Stimulated activated CD8-positive, alpha-beta memory T cell treated with anti-CD3 and anti-CD28 coated beads, Interleukin-7, amount 100 ng/mL, for 24 hours (primary cell): Measurements from ENCODE around the gene VAC14.

ENCODE experiments used
- DNase-seq: peaks from one replicate; pipeline ENCODE4 v3.0.0-alpha.2; 2020; ENCODE audit warnings: low read depth

Gene VAC14

DNA sequence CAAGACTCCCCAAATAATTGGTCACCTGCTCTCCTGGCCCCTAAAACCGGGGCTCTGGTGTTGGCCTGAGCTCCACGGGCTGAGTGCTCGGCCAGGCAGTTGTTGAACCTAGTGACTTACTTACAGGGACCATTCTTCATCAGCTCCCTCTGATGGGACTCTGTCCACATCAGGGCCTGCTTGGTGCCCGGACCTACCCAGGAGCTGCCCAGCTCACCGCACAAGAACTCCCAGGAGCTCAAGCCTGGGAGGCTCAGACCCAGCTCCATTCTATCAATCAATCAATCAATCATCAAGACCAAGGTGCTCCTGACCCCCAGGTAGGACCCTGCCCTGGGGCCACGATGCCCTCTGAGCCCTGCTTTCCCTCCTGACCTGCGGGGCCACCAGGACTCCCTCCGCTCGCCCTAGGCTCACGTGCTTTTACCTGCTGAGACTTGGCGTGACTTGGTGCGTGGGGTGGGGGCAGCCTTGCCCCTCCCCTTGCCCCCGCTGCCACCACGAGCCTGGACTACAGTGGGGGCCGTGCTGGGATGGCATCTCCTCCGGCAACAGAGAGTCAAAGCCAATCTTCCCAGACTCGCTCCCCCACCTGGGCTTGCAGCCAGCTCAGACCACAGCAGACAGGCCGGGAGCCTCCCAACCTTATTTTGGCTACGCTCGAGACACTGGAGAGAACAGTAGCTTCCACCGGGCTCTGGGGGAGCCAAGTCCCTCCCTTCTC is 138.9 kb downstream of the VAC14 start:
- no peak for DNase-seq

DNA sequence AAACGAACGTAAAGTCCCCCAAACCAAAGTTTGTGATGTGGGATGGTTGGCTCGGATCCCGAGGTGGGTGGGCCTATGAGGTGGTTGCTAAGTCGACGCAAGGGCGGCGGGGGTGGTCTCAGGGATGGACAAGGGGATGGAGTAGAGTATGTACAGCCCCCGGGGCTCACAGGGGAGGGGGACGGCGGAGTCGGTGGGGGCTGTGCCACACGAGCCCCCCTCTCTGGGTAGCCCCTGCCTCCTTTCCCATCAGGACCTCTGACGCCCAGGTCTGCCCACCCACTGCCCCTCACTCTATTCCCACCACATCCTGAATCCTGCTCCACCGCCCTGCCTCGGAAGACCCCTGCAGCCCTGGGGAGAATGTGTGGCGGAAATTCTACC is 139.4 kb downstream of the VAC14 start:
- no peak for DNase-seq

DNA sequence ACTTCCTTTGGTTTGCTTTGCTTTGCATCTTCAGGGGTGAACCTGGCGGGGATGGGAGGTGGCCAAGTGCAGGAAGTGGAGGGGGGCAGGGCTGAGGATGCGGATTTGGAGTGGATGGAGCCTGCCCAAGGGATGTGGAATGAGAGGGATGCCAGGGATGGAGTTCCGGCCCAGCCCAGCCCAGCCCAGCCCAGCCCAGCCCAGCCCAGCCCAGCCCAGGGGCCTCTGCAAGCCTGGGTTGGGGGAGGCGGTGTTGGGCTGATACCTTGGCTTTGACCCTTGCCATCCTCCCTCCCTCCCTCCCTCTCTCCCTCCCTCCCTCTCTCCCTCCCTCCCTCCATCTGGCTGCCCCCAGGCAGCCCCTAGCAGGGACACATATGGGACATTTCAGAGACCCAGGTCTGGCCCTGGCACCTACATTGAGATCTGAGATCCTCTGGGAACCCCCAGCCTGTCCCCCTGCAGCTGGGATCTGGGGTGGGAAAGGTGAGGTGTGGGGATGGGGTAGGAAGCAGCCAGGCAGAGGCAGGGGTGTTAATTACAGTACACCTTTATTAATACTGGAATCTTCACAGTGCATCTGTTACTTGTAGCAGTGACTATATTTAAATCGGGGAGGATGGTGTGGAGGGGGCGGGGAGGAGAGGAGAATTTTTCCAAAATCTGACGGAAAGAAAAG is 140.1 kb downstream of the VAC14 start:
- no peak for DNase-seq

DNA sequence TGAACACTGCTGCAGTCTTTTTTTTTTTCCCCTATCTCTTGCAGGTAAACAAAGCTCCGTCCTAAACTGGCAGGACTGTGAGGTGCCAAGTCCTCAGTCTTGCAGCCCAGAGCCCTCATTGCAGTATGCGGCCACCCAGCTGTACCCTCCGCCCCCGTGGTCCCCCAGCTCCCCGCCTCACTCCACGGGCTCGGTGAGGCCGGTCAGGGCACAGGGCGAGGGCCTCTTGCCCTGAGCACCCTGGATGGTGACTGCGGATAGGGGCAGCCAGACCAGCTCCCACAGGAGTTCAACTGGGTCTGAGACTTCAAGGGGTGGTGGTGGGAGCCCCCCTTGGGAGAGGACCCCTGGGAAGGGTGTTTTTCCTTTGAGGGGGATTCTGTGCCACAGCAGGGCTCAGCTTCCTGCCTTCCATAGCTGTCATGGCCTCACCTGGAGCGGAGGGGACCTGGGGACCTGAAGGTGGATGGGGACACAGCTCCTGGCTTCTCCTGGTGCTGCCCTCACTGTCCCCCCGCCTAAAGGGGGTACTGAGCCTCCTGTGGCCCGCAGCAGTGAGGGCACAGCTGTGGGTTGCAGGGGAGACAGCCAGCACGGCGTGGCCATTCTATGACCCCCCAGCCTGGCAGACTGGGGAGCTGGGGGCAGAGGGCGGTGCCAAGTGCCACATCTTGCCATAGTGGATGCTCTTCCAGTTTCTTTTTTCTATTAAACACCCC is 140.8 kb downstream of the VAC14 start:
- no peak for DNase-seq

DNA sequence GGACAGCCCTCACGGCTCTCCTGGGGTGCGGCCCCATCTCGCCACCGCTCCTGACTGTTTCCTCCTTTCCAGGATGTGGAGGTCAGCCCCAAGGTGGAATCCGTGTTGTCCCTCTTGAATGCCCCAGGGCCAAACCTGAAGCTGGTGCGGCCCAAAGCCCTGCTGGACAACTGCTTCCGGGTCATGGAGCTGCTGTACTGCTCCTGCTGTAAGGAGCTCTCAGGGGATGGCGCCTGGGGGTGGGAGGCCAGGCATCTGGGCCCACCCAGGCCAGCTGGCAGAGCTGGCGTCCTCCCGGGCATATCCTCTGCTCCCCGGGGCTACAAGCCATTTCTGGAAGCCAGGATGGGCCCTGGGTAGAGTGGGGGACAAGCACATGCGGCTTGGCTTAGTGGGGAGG is 141.4 kb downstream of the VAC14 start:
- no peak for DNase-seq

DNA sequence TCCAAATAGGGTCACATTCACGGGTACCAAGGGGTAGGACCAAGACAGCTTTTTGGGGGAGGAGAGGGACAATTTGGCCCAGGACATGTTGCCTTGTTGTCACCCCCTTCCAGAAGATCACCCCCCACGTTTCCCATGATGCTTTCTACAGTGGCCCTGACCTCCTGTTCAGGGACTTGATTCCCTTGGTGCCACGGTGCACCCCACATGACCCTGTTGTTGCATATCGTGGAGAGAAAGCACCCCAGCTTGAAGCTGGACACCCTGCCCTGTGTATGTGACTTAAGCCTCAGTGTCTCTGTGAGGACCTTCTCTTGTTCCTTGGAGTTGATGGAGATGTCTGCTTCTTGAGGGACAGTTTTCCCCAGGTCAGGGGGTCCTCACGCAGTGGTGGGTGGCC is 142.0 kb downstream of the VAC14 start:
- no peak for DNase-seq

DNA sequence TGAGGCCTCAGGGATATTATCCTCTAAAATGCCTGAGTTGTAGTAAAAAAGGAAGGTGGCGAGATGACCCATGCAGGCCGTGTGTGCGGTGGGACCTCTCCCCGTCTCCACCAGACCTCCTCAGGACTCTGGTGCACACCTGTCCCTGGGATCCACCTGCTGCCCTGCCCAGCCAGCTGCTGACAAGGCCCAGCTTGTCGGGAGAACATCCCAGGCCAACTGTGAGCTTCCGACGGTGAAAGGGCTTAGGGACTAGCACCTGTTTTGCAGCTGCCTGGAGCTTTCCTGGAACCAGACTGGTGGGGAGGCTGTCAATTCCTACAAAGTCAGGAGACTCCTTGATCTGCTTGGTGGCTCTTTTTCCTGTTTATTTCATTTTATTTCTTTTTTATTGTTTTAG is 143.0 kb downstream of the VAC14 start:
- DNase-seq: no peak

DNA sequence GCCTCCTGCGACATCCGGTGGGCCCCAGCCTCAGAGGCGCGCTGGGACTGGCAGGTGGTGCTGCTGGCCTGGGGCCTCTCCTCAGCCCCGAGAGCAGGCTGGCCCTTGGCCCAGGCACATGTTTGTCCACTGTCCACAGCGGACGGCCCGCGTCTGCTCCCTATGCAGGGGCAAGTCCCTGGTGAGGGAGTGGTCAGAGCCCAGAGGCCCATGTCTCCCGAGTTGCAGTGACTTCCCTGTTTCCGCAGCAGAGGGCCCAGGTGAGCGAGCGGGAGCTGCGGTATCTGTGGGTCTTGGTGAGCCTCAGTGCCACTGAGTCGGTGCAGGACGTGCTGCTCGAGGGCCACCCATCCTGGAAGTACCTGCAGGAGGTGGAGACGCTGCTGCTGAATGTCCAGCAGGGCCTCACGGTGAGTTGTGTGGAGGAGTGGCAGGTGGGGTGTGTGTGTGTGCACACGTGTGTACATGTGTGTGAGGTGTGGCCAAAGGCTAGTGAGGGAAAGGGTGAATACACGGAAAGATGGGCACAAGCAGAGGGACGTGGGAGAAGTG is 144.2 kb downstream of the VAC14 start:
- DNase-seq: no peak

DNA sequence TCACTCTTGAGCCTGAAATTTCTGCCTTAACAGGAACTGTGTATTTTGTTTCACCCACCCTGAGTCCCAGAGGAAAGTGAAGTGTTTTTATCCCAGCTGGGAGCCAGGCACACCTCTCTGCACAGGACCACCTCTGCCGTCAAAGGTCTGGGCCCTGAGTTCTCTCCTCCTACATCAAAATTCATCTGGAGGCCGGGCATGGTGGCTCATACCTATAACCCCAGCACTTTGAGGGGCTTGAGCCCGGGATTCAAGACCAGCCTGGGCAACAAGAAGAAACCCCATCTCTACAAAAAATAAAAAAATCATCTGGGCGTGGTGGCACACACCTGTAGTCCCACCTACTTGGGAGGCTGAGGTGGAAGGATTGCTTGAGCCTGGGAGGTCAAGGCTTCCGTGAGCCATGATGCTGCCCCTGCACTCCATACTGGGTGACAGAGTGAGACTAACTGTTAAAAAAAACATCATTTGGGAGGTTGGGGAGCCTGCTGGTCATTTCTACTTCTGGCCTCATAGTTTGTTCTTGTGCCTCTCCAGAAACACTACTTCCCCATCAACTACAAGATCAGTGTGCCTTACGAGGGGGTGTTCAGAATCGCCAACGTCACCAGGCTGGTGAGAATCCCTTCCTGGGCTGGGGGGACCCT is 144.8 kb downstream of the VAC14 start:
- no peak for DNase-seq

DNA sequence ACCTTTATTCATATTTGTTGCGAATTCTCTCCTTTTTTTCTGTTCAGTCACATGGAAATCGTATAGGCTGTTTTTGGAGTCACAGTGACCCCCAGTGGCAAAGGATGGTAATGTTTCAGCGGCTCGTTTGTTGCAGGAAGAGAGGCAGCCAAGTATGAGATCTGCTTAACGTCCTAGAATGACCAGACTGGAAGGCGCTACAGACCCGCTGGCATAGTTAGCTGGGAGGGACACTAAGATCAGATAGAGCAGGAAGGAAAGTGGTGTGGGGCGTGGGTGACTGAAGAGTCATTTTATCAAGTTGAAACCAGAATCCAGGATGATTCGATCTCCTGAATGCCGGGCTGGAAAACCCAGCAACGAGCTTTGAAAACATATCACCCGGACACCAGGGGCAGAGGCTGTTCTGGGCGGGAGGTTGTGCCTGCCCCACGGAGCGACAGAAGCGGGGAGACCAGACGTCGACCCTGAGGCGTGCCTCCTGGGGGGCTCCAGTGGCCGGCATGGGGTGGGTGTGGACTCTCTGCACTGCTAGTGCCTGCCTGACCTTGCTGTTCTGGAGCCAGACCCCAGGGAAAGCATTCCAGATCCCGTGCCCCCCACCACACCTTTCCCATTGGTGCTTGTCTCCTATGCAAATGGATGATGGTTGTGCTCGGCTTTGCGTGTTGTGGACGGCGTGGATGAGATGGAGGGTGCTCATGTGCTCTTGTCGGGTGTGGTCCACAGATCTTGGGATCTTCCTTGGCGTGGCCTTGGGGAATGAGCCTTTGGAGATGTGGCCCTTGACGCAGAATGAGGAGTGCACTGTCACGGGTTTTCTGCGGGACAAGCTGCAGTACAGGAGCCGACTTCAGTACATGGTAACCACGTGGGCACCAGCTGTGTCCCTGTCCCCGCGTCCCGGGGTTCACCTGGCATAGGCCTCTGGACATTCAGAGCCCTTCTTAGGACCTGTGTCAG is 146.9 kb downstream of the VAC14 start:
- peak; percentile 74 for DNase-seq

DNA sequence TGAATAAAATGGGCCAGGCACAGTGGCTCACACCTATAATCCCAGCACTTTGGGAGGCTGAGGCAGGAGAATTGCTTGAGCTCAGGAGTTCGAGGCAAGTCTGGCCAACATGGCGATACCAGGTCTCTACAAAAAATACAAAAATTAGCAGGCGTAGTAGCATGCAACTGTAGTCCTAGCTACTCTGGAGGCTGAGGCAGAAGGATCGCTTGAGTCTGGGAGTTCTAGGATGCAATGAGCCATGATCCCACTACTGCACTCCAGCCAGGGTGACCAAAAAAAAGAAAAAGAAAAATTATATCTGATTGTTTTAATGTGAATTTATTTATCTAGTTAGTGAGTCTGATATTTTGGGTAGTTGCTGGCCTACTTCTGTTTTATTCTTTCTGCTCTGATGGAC is 147.6 kb downstream of the VAC14 start:
- no peak for DNase-seq

DNA sequence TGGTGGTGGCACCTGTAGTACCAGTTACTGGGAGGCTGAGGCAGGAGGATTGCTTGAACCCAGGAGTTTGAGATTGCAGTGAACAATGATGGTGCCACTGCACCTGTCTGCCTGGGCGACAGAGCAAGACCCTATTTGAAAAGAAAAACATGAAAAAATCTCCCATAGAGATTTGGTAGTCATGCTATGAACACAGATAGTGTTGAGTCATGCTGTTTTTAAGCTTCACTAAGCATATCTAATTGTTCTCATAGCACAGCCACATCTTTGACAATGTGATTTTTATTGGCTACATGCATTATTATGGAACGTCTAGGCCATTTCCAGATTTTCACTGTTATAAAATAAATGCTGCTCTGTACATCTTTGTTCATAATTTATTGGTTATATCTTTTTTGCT is 148.6 kb downstream of the VAC14 start:
- no peak for DNase-seq

DNA sequence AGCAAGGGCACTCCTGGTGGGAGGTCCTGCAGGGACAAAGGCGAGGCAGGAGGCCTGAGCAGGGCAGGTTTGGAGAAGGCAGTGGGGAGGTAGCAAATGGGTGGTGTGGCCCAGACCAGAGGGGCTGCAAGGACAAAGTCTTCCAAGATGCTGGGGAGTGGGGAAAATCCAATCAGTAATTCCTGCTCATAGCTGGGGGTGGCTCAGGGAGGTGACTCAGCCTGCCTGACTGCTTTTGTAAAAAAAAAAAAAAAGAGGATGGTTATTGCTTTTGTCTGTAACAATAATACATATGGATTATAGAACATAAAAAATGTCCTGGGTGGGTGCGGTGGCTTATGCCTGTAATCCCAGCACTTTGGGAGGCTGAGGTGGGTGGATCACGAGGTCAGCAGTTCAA is 149.4 kb downstream of the VAC14 start:
- DNase-seq: no peak

DNA sequence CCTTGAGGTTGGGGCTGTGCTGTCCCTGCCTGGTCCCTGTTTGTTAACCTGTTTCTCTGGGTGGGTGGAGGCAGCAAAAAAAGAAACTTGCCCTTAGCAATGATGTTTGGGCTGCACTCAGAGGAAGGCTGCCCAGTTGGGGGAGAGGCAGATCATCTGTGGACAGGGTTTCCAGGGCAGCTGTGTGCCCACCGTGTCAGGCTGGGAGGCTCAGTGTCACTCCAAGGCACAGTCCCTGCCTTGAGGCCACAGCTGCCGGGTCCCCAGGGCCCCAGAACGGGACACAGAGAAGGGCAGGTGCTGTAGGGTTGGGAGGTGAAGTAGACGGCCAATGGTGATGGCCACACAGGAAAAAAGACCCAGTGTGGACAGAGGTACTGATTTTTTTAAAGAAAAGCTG is 150.7 kb downstream of the VAC14 start:
- no peak for DNase-seq

DNA sequence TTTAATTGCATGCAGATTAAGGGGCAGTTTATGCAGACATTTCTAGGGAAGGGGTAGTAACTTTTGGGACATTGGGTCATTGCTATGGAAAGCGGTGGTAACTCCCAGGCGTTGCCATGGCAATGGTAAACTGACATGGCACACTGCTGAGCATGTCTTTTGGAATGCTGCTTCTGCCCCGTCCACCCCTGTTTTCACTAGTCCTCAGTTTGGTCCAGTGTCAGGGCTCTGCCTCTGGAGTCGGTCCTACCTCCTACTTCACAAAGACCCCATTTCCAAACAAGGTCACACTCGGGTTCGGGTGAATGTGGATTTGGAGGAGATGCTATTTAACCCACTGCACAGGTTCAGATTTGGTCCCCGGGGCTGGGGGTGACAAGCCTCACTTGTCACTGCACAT is 151.7 kb downstream of the VAC14 start:
- DNase-seq: no peak

DNA sequence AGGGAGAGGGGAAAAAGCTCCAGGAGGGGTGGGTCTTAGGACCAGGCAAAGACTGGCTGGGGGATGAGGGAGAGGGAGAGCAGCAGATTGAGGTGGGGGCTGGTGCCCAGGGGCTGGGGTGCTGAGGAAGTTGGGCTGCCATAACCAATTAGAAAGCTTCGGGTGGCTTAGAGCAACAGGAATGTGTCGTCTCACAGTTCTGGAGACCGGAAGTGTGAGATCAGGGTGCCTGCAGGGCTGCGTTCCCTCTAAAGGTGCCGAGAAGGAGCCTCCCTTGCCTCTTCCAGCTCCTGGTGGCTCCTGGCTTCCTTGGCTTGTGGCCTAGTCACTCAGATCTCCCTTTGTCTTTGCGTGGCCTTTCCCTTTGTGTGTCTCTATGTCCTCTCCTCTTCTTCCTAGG is 152.4 kb downstream of the VAC14 start:
- DNase-seq: no peak

DNA sequence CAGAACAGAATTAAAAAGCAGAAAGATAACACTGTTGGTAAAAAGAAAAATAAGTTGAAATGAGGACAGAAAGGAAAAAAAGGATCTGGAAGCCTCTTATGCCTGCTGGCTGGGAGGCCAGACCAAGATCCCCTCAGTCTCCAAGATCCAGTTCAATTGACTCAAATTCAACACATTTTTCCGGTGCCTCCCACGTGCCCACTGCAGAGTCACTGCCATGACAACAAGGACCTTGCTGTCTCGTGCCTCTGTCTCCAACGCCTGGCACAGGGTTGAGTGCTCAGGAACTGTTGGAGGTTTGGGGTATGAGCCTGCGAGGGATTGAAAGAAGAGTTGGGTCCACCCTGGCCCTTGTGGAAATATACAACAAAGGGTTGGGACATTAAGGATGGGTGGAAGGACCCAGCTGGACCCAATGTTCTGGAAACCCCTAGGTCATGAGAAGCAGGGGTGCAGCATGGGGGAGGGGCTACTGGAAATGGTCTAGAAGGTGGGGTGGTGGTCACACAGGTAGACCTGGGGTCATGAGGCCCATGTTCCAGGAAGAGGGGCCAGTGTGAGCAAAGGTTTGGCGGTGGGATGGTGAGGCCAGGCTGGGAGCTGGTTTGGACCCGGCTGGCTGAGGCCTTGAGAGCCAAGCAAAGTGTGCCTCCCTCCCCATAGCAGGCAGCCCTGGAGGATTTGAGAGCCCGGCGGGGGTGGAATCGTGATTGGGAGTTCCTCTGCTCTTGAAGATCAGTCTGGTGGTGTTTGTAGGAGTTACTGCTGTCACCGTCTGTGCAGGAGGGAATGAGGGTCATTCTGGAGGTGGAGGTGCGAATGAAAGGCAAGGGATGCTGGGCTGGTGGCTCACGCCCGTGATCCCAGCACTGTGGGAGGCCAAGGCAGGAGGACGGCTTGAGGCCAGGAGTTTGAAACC is 153.3 kb downstream of the VAC14 start:
- DNase-seq: no peak

DNA sequence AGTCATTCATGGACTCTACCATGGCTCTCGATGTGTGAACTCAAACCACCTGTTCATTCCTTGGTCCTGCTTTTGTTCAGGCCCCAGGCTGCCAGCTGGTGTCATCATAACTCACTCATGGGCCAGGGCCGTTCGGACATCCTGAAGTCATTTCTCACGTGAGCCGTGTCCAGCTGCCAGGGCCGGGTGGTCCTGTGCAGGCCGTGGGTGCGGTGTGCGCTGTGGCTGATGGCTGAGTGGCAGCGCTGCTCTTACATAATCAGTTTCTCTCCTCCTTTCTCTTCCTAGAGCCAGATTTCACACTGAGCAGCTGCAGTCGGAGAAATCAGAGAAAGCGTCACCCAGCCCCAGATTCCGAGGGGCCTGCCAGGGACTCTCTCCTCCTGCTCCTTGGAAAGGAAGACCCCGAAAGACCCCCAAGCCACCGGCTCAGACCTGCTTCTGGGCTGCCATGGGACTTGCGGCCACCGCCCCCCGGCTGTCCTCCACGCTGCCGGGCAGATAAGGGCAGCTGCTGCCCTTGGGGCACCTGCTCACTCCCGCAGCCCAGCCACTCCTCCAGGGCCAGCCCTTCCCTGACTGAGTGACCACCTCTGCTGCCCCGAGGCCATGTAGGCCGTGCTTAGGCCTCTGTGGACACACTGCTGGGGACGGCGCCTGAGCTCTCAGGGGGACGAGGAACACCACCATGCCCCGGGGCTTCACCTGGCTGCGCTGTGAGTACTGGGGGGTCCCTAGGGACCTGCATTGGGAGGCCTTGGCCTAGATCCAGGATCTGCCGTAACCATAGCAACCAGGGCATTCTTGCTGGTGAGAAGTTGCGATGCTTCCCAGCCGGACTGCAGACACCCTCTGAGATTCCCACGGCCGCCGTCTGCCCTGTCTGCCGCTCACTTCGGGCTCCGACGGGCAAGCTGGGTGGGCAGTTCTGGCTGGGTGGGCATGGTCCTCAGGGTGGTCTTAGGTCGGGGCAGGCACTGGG is 154.4 kb downstream of the VAC14 start, which contains the start of gene IL34:
Gene IL34, plus strand, starts transcription at position 300 of the 982 bp plus-strand sequence. Its CDS starts 389 bp downstream, at position 689.
- no peak for DNase-seq
